ENCODE data around the gene SESTD1.
A peak's percentile ranks its signal among the peaks of the same experiment; 100 is the strongest.

SESTD1 gene

GRCh38 chr2:179264368-179265081 is at the start of gene SESTD1:
TSS of gene SESTD1 (minus strand) at chr2:179264832. CDS start at chr2:179191841, 72,991 bp downstream.
- DNase-seq, result peak; percentile 68

- DNase-seq, result no peak
These were observed 48.4 kb upstream of the SESTD1 start for GRCh38 chr2:179313057-179313456.

GRCh38 chr2:179311101-179311500 is 46.5 kb upstream of the SESTD1 start:
- no peak for DNase-seq

- no peak for DNase-seq
These were observed 43.2 kb upstream of the SESTD1 start for GRCh38 chr2:179307616-179308371.

GRCh38 chr2:179305125-179305524 is 40.5 kb upstream of the SESTD1 start:
- DNase-seq, result no peak

GRCh38 chr2:179304424-179304823 is 39.8 kb upstream of the SESTD1 start:
- DNase-seq, result no peak

- DNase-seq, result no peak
These were observed 38.3 kb upstream of the SESTD1 start for GRCh38 chr2:179302764-179303571.

- no peak for DNase-seq
These were observed 37.5 kb upstream of the SESTD1 start for GRCh38 chr2:179302149-179302548.

- DNase-seq, result no peak
These were observed 34.0 kb upstream of the SESTD1 start for GRCh38 chr2:179298666-179299065.

- DNase-seq, result no peak
These were observed 33.3 kb upstream of the SESTD1 start for GRCh38 chr2:179297927-179298326.

- no peak for DNase-seq
These were observed 25.7 kb upstream of the SESTD1 start for GRCh38 chr2:179290329-179290728.

GRCh38 chr2:179285060-179285459 is 20.4 kb upstream of the SESTD1 start:
- no peak for DNase-seq

- DNase-seq, result no peak
These were observed 13.0 kb upstream of the SESTD1 start for GRCh38 chr2:179277429-179278196.

- DNase-seq, result no peak
These were observed 10.8 kb upstream of the SESTD1 start for GRCh38 chr2:179275253-179276012.

- DNase-seq, result no peak
These were observed 10.1 kb upstream of the SESTD1 start for GRCh38 chr2:179274749-179275148.

GRCh38 chr2:179273461-179273962 is 8.9 kb upstream of the SESTD1 start:
- DNase-seq, result no peak

GRCh38 chr2:179272406-179273192 is 8.0 kb upstream of the SESTD1 start:
- DNase-seq, result no peak

- no peak for DNase-seq
These were observed 6.1 kb upstream of the SESTD1 start for GRCh38 chr2:179270689-179271088.

- no peak for DNase-seq
These were observed 3.8 kb upstream of the SESTD1 start for GRCh38 chr2:179268277-179268925.

GRCh38 chr2:179266271-179266670 is 1.6 kb upstream of the SESTD1 start:
- DNase-seq, result no peak
